Glutamatergic neuron (in vitro differentiated cells): Measurements from ENCODE around the gene GNAT1. TPM values are rescaled to one million over a fixed set of nuclear protein-coding genes. Genes with fewer than 3 reads are reported as not detected.
A peak's percentile ranks its signal among the peaks of the same experiment; 100 is the strongest.

ENCODE experiments used
- DNase-seq: peaks from one replicate; pipeline ENCODE4 v3.0.0; 2022
- H3K27ac Mint-ChIP-seq: one replicate; pipeline ENCODE4 v1.8.0; 2020; ENCODE audit warnings: mild to moderate bottlenecking, mixed read lengths, inconsistent platforms; ENCODE audit not compliant: unreplicated experiment
- H3K27me3 Mint-ChIP-seq: one replicate; pipeline ENCODE4 v1.8.0; 2020; ENCODE audit warnings: mild to moderate bottlenecking, moderate library complexity, mixed read lengths, inconsistent platforms; ENCODE audit not compliant: unreplicated experiment
- H3K36me3 Mint-ChIP-seq: one replicate; pipeline ENCODE4 v1.8.0; 2020; ENCODE audit warnings: mild to moderate bottlenecking, mixed read lengths, inconsistent platforms; ENCODE audit not compliant: unreplicated experiment
- H3K4me1 Mint-ChIP-seq: one replicate; pipeline ENCODE4 v1.8.0; 2020; ENCODE audit warnings: mild to moderate bottlenecking, low read depth, mixed read lengths, inconsistent platforms; ENCODE audit not compliant: unreplicated experiment
- H3K4me3 Mint-ChIP-seq: one replicate; pipeline ENCODE4 v1.8.0; 2020; ENCODE audit warnings: mild to moderate bottlenecking, mixed read lengths, inconsistent platforms; ENCODE audit not compliant: unreplicated experiment
- H3K9me3 Mint-ChIP-seq: one replicate; pipeline ENCODE4 v1.8.0; 2020; ENCODE audit warnings: mild to moderate bottlenecking, moderate library complexity, mixed read lengths, inconsistent platforms; ENCODE audit not compliant: unreplicated experiment
- CTCF ChIP-seq: fragments of 200-600 bp; sonication (generic); IDR thresholded peaks from one replicate; pipeline ENCODE4 v1.5.0; 2021; ENCODE audit not compliant: partially characterized antibody, unreplicated experiment
- total RNA-seq: library from RNA; stranded (reverse); fragmentation: NEBNext Ultra II Directional; extraction: Animal tissue kit (Norgen Biotek cat#: 25700); gene quantifications from one replicate; pipeline ENCODE4 v1.2.1, GENCODE V29; 2021; ENCODE audit not compliant: unreplicated experiment

GNAT1 gene
- total RNA-seq, 1 donor from 2014 or later: not detected

- peaks cover 14% of the 10 kb centered on the region for H3K27me3 Mint-ChIP-seq
These were observed 14.2 kb downstream of the GNAT1 start for GRCh38 chr3:50205413-50206276.

GRCh38 chr3:50207359-50208042 is 16.1 kb downstream of the GNAT1 start:
- Mint-ChIP-seq H3K36me3 (no peaks in the 10 kb centered on the region), H3K4me3 (no peak overlapping the region), H3K27ac (no peak overlapping the region), H3K4me1 (peaks cover 7% of the 10 kb centered on the region), H3K9me3 (peaks cover 7% of the 10 kb centered on the region), H3K27me3 (peaks cover 12% of the 10 kb centered on the region)
- TF ChIP-seq CTCF: no peak
- no peak for DNase-seq

More at GRCh38 chr3:50205413-50206276, 14.2 kb downstream of the GNAT1 start:
- TF ChIP-seq CTCF: no peak
- no peak overlapping the region for H3K27ac Mint-ChIP-seq
- H3K36me3 Mint-ChIP-seq: no peaks in the 10 kb centered on the region
- peaks cover 4% of the 10 kb centered on the region for H3K9me3 Mint-ChIP-seq
- DNase-seq: no peak
- H3K4me1 Mint-ChIP-seq: peaks cover 7% of the 10 kb centered on the region
- peak overlapping the region; percentile 67 for H3K4me3 Mint-ChIP-seq

GRCh38 chr3:50208677-50209344 is 17.4 kb downstream of the GNAT1 start:
- no peak for DNase-seq
- H3K27ac Mint-ChIP-seq: no peak overlapping the region
- no peak overlapping the region for H3K4me3 Mint-ChIP-seq
- no peaks in the 10 kb centered on the region for H3K36me3 Mint-ChIP-seq
- TF ChIP-seq CTCF: no peak
- peaks cover 10% of the 10 kb centered on the region for H3K27me3 Mint-ChIP-seq
- H3K4me1 Mint-ChIP-seq: peaks cover 4% of the 10 kb centered on the region
- peaks cover 7% of the 10 kb centered on the region for H3K9me3 Mint-ChIP-seq

- Mint-ChIP-seq H3K4me3 (no peak overlapping the region), H3K27ac (no peak overlapping the region), H3K27me3 (peaks cover 10% of the 10 kb centered on the region), H3K36me3 (no peaks in the 10 kb centered on the region), H3K4me1 (peaks cover 4% of the 10 kb centered on the region), H3K9me3 (peaks cover 7% of the 10 kb centered on the region)
- TF ChIP-seq CTCF: no peak
- DNase-seq: no peak
These were observed 18.7 kb downstream of the GNAT1 start for GRCh38 chr3:50210176-50210509.
